Vagina (tissue), 2 donors: ENCODE results near the gene NDUFA6. TPM values are rescaled to one million over a fixed set of nuclear protein-coding genes. Genes with fewer than 3 reads are reported as not detected.
"Not testable (repeated sequence)": the region's sequence is repeated elsewhere in the genome, so short reads cannot be mapped to it uniquely, and the experiment has no call there.

Source experiments
- DNase-seq, 2 donors: peaks; one replicate each; pipeline ENCODE4 v3.0.0-alpha.2; 2017; ENCODE audit errors: extremely low spot score in 2 of 2
- H3K27ac ChIP-seq: fragments of 200-600 bp; sonication (generic); one replicate; pipeline ENCODE4 v1.5.1; 2019
- H3K27me3 ChIP-seq: fragments of 200-600 bp; sonication (generic); one replicate; pipeline ENCODE4 v1.5.1; 2019
- H3K36me3 ChIP-seq, 2 donors: fragments of 200-600 bp; sonication (generic); one replicate each; pipeline ENCODE4 v1.5.1; 2017 to 2019
- H3K4me1 ChIP-seq: fragments of 200-600 bp; sonication (generic); one replicate; pipeline ENCODE4 v1.5.1; 2019
- H3K4me3 ChIP-seq, 2 donors: fragments of 200-600 bp; sonication (generic); 1 replicate in 1 of 2; 2 replicates in 1 of 2; pipeline ENCODE4 v1.5.1; 2016 to 2019
- H3K9me3 ChIP-seq: fragments of 200-600 bp; sonication (generic); one replicate; pipeline ENCODE4 v1.5.1; 2019
- POLR2A ChIP-seq, 2 donors: fragments of 450-650 bp; IDR thresholded peaks; one replicate each; pipeline ENCODE4 v1.6.1; 2017; ENCODE audit warnings: antibody characterized with exemption in 2 of 2, mild to moderate bottlenecking in 2 of 2, moderate library complexity in 2 of 2
- POLR2AphosphoS5 ChIP-seq, 2 donors: sonication (generic); formaldehyde crosslinking; IDR thresholded peaks; one replicate each; pipeline ENCODE4 v1.9.0; 2017; ENCODE audit warnings: antibody characterized with exemption in 2 of 2, mild to moderate bottlenecking in 2 of 2, low read depth in 1 of 2; ENCODE audit not compliant: insufficient read depth in 1 of 2
- intact Hi-C: fragments of 100-400 bp; cut with DNase I; formaldehyde crosslinking; loops from one replicate; pipeline ENCODE4 v1.15.1; 2023
- total RNA-seq: library from RNA; depleted of rRNA; stranded (reverse); fragments of >200 nt; gene quantifications from one replicate; pipeline ENCODE4 v1.2.3, GENCODE V29; 2016
- TF ChIP-seq, protein P1 (sequence below), 3 experiments: fragments of 450-650 bp in 2 of 3; fragments of 200-600 bp in 1 of 3; sonication (generic) in 1 of 3; IDR thresholded peaks; one replicate each; pipeline ENCODE4 v1.5.1; 2017 to 2019; ENCODE audit warnings: antibody characterized with exemption in 3 of 3, mild to moderate bottlenecking in 2 of 3, moderate library complexity in 2 of 3

NDUFA6 gene
- total RNA-seq, 1 donor from 2014 or later: 42.0 TPM

DNA sequence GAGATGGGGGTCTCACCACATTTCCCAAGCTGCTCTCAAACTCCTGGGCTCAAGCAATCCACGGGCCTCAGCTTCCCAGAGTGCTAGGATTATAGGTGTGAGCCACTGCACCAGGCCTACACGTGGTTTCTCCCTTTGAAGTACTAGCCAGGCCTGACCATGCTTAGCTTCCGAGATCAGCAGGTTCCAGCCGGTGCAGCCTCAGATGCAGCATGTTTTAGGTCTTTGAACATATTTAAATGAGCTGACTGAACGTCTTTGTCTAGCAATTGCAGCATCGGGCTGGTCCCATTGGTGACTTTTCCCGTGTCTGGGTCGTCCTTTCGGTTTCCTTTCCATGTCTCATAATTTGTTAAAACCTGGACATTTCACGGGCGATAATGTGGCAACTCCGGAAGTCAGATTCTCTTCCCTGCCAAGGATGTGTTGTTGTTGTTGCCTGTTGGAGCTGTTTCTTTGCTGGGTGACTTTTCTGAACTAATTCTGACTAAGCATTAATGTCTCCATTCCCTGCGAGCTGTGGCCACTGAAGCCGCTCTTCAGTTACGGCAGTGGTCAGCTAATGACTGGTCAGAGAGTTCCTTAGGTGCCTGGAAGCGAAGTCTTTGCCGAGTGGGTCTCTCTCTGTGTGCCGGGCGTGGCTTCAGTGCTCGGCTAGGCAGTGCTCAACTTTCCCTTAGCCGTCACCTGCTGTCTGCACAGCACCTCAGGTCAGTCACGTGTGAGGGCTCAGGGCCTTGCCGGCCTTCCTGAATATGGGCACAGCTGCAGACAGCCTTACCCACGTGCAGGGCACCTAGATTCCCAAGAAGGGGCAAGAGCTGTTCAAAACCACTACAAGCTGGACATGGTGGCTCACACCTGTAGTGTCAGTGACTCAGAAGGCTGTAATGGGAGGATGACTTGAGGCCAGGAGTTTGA lies 43.8 kb upstream of the NDUFA6 start:
- H3K4me3 ChIP-seq: no peak overlapping the region
- H3K27me3 ChIP-seq: no peaks in the 10 kb centered on the region
- intact Hi-C loops: no loop called here
- H3K4me1 ChIP-seq: no peaks in the 10 kb centered on the region
- no peak for DNase-seq
- no peak overlapping the region for H3K27ac ChIP-seq
- no peaks in the 10 kb centered on the region for H3K36me3 ChIP-seq
- H3K9me3 ChIP-seq: no peaks in the 10 kb centered on the region
- TF ChIP-seq POLR2A (IDR thresholded peaks at IDR 0.05) (no peak), POLR2AphosphoS5 (IDR thresholded peaks at IDR 0.05; ENCODE audit: insufficient read depth in 1 of 2, low read depth in 1 of 2) (no peak)
- TF ChIP-seq, protein P1, sequence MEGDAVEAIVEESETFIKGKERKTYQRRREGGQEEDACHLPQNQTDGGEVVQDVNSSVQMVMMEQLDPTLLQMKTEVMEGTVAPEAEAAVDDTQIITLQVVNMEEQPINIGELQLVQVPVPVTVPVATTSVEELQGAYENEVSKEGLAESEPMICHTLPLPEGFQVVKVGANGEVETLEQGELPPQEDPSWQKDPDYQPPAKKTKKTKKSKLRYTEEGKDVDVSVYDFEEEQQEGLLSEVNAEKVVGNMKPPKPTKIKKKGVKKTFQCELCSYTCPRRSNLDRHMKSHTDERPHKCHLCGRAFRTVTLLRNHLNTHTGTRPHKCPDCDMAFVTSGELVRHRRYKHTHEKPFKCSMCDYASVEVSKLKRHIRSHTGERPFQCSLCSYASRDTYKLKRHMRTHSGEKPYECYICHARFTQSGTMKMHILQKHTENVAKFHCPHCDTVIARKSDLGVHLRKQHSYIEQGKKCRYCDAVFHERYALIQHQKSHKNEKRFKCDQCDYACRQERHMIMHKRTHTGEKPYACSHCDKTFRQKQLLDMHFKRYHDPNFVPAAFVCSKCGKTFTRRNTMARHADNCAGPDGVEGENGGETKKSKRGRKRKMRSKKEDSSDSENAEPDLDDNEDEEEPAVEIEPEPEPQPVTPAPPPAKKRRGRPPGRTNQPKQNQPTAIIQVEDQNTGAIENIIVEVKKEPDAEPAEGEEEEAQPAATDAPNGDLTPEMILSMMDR (IDR thresholded peaks at IDR 0.05): no peak

DNA sequence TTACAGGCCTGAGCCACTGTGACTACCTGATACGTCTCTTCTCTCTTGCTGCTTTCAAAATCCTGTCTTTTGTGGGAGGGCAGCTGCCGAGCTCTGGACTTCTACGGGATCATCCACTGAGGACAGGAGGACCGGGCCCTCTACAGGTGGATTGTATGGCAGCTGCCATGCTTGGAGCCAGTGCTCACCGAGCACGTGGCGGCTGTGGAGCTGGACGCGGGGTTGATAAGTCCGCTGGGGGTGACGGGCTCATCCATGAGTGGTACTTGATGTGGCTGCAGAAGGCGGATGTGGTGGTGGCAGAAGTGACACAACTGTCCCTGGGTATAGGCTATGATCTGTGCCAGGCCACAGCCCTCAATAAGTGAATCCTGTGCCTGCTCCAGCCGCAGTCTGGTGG lies 41.9 kb upstream of the NDUFA6 start:
- no peak for DNase-seq
- no peaks in the 10 kb centered on the region for H3K27me3 ChIP-seq

DNA sequence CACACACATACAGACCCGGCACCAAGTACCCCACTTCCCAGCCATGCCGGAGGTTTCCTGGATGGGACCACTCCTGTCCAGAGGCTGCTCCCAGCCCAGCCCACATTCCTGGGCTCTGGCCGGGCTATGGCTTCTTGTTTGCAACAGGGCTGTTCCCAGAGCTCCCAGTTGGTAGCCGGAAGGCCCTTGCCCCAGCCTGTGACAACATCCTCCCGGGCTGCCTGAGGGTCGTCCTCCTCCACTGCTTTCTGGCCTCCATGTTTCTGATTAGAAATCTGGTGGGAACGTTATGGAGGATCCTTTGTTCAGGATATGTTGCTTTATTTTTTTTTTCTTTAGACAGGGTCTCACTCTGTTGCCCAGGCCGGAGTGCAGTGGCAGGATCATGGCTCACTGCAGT lies 41.0 kb upstream of the NDUFA6 start:
- DNase-seq: no peak
- Histone ChIP-seq H3K27me3 (no peaks in the 10 kb centered on the region), H3K4me3 (no peak overlapping the region), H3K36me3 (no peaks in the 10 kb centered on the region), H3K9me3 (no peaks in the 10 kb centered on the region), H3K4me1 (no peaks in the 10 kb centered on the region), H3K27ac (no peak overlapping the region)
- no peak for TF ChIP-seq POLR2A (IDR thresholded peaks at IDR 0.05)
- TF ChIP-seq POLR2AphosphoS5 (IDR thresholded peaks at IDR 0.05; ENCODE audit: insufficient read depth in 1 of 2, low read depth in 1 of 2): no peak
- TF ChIP-seq, protein P1 (IDR thresholded peaks at IDR 0.05): no peak
- intact Hi-C loops: no loop called here

More for the DNA sequence above, 41.9 kb upstream of the NDUFA6 start:
- intact Hi-C loops: no loop called here
- H3K27ac ChIP-seq: no peak overlapping the region
- H3K4me3 ChIP-seq: no peak overlapping the region
- TF ChIP-seq POLR2AphosphoS5 (IDR thresholded peaks at IDR 0.05; ENCODE audit: insufficient read depth in 1 of 2, low read depth in 1 of 2): no peak
- TF ChIP-seq, protein P1 (IDR thresholded peaks at IDR 0.05): no peak
- TF ChIP-seq POLR2A (IDR thresholded peaks at IDR 0.05): no peak
- H3K9me3 ChIP-seq: no peaks in the 10 kb centered on the region
- no peaks in the 10 kb centered on the region for H3K36me3 ChIP-seq
- no peaks in the 10 kb centered on the region for H3K4me1 ChIP-seq

DNA sequence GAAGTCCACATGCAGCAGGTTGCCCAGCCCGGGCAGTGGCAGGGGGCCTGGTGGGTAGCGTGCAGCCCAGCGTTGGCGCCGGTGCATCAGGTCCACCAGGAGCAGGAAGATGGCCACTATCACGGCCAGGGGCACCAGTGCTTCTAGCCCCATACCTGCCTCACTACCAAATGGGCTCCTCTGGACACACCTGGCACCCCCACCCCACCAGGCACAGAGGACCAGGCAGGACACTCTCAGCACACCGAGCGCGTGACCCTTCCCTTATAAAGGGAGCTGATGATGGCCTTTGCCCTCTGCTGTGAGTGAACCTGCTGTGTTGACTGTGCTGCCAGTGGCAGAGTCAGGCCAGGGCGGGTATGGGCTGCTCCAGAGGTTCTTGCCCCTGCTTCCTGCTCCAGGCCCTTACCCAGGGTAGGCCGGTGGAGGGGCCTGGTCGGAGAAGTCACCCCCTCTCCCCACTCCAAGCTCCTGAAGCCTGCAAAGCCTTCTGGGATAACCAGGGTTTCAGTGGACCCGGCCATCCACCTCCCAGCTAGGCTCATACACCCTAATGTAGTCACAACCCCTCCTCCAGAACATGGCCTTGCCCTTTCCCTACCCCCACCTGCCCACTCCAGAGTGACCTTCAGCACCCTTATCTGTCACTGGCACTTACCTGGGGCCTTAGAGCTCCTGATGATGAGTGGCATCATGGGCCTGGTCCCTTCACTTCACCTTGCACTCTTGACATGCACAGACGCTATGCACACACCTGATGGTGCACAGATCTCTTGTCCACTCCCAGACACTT lies 40.3 kb upstream of the NDUFA6 start, which contains the start of gene CYP2D6:
TSS of gene CYP2D6 (minus strand) at position 172 of the 793 bp plus-strand sequence. CDS start at position 153, 19 bp downstream.
- H3K4me1 ChIP-seq, DNase-seq, intact Hi-C loops, H3K27me3 ChIP-seq, H3K4me3 ChIP-seq, H3K36me3 ChIP-seq, H3K9me3 ChIP-seq, H3K27ac ChIP-seq: not testable (repeated sequence)

DNA sequence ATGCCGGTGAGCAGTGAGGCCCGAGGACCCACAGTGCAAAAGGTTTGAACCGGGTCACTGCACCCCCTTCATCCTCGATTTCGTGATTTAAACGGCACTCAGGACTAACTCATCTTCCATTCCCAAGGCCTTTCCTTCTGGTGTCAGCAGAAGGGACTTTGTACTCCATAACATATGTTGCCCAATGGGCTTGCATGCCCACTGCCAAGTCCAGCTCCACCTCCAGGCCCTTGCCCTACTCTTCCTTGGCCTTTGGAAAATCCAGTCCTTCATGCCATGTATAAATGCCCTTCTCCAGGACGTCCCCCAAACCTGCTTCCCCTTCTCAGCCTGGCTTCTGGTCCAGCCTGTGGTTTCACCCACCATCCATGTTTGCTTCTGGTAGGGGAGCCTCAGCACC lies 39.6 kb upstream of the NDUFA6 start:
- H3K27me3 ChIP-seq, intact Hi-C loops: not testable (repeated sequence)

DNA sequence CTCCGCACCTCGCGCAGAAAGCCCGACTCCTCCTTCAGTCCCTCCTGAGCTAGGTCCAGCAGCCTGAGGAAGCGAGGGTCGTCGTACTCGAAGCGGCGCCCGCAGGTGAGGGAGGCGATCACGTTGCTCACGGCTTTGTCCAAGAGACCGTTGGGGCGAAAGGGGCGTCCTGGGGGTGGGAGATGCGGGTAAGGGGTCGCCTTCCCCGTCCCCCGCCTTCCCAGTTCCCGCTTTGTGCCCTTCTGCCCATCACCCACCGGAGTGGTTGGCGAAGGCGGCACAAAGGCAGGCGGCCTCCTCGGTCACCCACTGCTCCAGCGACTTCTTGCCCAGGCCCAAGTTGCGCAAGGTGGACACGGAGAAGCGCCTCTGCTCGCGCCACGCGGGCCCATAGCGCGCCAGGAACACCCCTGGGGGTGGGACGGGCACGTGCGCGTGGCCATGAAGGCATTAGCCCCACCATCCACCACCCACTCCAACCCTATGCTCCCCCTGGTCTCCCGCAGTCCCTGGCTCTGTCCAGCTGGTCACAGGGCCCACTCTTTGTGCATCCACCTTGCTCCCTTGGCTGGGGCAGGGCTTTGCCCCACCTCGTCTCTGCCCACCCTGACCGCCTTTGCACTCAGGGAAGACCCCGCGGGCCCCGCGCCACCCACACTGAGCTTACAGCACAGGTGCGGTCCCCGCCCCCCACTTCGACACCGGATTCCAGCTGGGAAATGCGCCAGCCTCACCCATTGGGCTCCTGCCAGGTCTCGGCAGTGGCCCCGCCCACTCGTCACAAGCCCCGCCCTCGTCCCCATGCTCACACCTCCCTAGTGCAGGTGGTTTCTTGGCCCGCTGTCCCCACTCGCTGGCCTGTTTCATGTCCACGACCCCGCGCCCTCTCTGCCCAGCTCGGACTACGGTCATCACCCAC lies 38.5 kb upstream of the NDUFA6 start:
- intact Hi-C loops, DNase-seq, H3K36me3 ChIP-seq, H3K27me3 ChIP-seq, H3K9me3 ChIP-seq, H3K4me3 ChIP-seq, H3K4me1 ChIP-seq, H3K27ac ChIP-seq: not testable (repeated sequence)

More for the DNA sequence above, 39.6 kb upstream of the NDUFA6 start:
- H3K27ac ChIP-seq, H3K4me3 ChIP-seq, DNase-seq, H3K4me1 ChIP-seq, H3K36me3 ChIP-seq, H3K9me3 ChIP-seq: not testable (repeated sequence)

DNA sequence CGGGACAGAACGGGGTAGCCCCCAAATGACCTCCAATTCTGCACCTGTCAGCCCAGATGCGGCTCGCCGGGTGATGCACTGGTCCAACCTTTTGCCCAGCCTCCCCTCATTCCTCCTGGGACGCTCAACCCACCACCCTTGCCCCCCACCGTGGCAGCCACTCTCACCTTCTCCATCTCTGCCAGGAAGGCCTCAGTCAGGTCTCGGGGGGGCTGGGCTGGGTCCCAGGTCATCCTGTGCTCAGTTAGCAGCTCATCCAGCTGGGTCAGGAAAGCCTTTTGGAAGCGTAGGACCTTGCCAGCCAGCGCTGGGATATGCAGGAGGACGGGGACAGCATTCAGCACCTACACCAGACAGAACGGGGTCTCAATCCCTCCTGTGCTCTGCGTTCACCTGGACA lies 37.4 kb upstream of the NDUFA6 start:
- H3K36me3 ChIP-seq, H3K4me3 ChIP-seq, H3K9me3 ChIP-seq, H3K4me1 ChIP-seq, intact Hi-C loops, DNase-seq, H3K27ac ChIP-seq, H3K27me3 ChIP-seq: not testable (repeated sequence)
